Body of pancreas (tissue), 4 donors: ENCODE results near the gene FBXW8. TPM values are rescaled to one million over a fixed set of nuclear protein-coding genes. Genes with fewer than 3 reads are reported as not detected.

Source experiments
- ATAC-seq: fragments of 150-250 bp; one replicate; pipeline ENCODE4 v1.9.1; 2016
- DNase-seq, 4 donors: peaks; one replicate each; pipeline ENCODE4 v3.0.0-alpha.2; 2019
- H3K27ac ChIP-seq, 4 donors: fragments of 200-600 bp; sonication (generic); 1 replicate in 3 of 4; 2 replicates in 1 of 4; pipeline versions ENCODE4 v1.5.1 to v1.6.1; 2016 to 2019; ENCODE audit warnings: mild to moderate bottlenecking in 1 of 4, mixed read lengths in 1 of 4, moderate library complexity in 1 of 4
- H3K27me3 ChIP-seq, 2 donors: fragments of 200-600 bp; sonication (generic); one replicate each; pipeline ENCODE4 v1.6.0; 2016; ENCODE audit warnings: mild to moderate bottlenecking in 1 of 2
- H3K36me3 ChIP-seq, 2 donors: fragments of 200-600 bp; sonication (generic); replicated peaks in 1 of 2; 2 replicates each; pipeline ENCODE4 v1.5.1; 2016; ENCODE audit warnings: low read depth in 2 of 2; ENCODE audit not compliant: insufficient read depth in 1 of 2
- H3K4me1 ChIP-seq: fragments of 200-600 bp; sonication (generic); one replicate; pipeline ENCODE4 v1.6.0; 2016
- H3K4me3 ChIP-seq, 2 donors: fragments of 200-600 bp; sonication (generic); 1 replicate in 1 of 2; 2 replicates in 1 of 2; pipeline ENCODE4 v1.5.1; 2016 to 2019
- H3K9me3 ChIP-seq, 3 donors: fragments of 200-600 bp; sonication (generic); 1 replicate in 2 of 3; 2 replicates in 1 of 3; pipeline ENCODE4 v1.5.1; 2016
- CTCF ChIP-seq, 7 experiments: fragments of 450-650 bp in 4 of 7; fragments of 200-600 bp in 3 of 7; sonication (generic) in 3 of 7; IDR thresholded peaks; one replicate each; pipeline ENCODE4 v1.5.1; 2016 to 2019; ENCODE audit warnings: antibody characterized with exemption in 7 of 7
- POLR2A ChIP-seq, 3 donors: fragments of 450-650 bp; IDR thresholded peaks; one replicate each; pipeline ENCODE4 v1.6.1; 2016; ENCODE audit warnings: antibody characterized with exemption in 3 of 3, mild to moderate bottlenecking in 2 of 3
- WGBS, 2 donors: methylation state at CpG; one replicate each; pipeline ENCODE4 v1.1.5; 2017; 5-methylcytosine and 5-hydroxymethylcytosine counted together
- intact Hi-C: fragments of 100-400 bp; cut with DNase I; formaldehyde crosslinking; loops from one replicate; pipeline ENCODE4 v1.15.1; 2023
- total RNA-seq, 2 donors: library from RNA; depleted of rRNA; stranded (reverse); fragments of >200 nt; gene quantifications; one replicate each; pipeline ENCODE4 v1.1.0, GENCODE V29; 2016

Gene FBXW8
- total RNA-seq, 2 donors from 2014 or later: 12.7 to 35.3 TPM

- WGBS, 2 donors: 90 to 93% methylated on average over 4 of the region's 4 CpGs
- Histone ChIP-seq H3K9me3 (no peaks in the 10 kb centered on the region), H3K27ac (no peak overlapping the region), H3K36me3 (peaks cover 0 to 4% of the 10 kb centered on the region in 2 donors), H3K4me1 (no peaks in the 10 kb centered on the region), H3K4me3 (no peak overlapping the region), H3K27me3 (no peaks in the 10 kb centered on the region)
- DNase-seq (no peak), ATAC-seq (no peak)
- TF ChIP-seq CTCF (IDR thresholded peaks at IDR 0.05): no peak
- TF ChIP-seq POLR2A (IDR thresholded peaks at IDR 0.05): no peak
- intact Hi-C loops: no loop called here
Measured at GRCh38 chr12:116971222-116971621, 60.5 kb downstream of the FBXW8 start.

GRCh38 chr12:116975779-116976393, 65.1 kb downstream of the FBXW8 start:
- no peak for DNase-seq
- TF ChIP-seq CTCF (IDR thresholded peaks at IDR 0.05) (no peak), POLR2A (IDR thresholded peaks at IDR 0.05) (no peak)
- Histone ChIP-seq H3K27me3 (no peaks in the 10 kb centered on the region), H3K27ac (no peak overlapping the region), H3K36me3 (peaks cover 0 to 4% of the 10 kb centered on the region in 2 donors), H3K4me1 (no peaks in the 10 kb centered on the region), H3K4me3 (no peak overlapping the region), H3K9me3 (no peaks in the 10 kb centered on the region)
- ATAC-seq: no peak
- intact Hi-C loops: no loop called here
- 86 to 87% methylated on average over 3 of the region's 3 CpGs for WGBS, 2 donors

DNA sequence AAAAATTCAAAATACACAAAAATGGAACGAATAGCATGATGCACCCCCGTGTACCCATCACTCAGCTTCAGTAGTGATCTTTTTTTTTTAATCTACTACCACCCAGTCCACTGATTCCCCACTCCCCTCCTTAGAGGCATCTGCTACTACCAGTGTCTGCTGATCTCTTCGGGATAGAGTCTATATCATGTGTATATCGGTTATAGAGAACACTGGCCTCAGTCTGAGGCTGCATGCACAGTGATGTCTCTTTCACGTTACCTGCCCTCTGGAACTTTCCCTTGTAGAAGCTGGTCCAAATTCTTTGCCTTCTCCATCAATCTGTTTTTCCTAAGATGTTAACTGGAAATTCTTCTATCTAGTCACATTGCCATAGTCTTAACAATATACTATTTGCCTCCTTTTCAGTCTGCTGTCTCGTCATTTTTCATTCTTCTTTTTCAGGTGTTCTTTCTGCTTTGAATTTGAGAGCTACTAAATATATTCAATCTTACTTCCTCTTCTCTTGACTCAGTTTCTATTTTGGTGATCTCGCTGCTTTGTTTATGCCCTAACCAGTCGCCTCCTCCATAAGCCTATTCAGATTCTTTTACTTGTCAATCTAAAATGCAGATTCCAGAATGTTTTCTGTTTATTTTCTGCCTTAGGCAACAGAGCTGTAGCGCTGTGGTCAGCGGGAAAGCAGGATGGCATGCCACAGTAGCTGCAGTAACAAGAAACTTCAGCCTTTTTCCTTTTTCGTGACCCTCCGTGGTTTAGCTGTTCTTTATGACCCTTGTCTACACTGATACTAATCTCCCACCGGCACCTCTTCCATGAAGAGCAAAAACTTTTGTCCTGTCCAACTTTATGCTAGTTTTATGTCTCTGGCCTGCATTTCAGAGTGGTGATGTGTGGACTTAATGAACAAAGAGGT, 67.0 kb downstream of the FBXW8 start:
- 89% methylated on average over 13 of the region's 13 CpGs for WGBS, 2 donors
- Histone ChIP-seq H3K4me3 (no peak overlapping the region), H3K27me3 (no peaks in the 10 kb centered on the region), H3K4me1 (no peaks in the 10 kb centered on the region), H3K27ac (no peak overlapping the region), H3K36me3 (peaks cover 0 to 3% of the 10 kb centered on the region in 2 donors), H3K9me3 (no peaks in the 10 kb centered on the region)
- no peak for ATAC-seq
- intact Hi-C loops: no loop called here
- TF ChIP-seq POLR2A (IDR thresholded peaks at IDR 0.05): no peak
- no peak for TF ChIP-seq CTCF (IDR thresholded peaks at IDR 0.05)
- no peak for DNase-seq

DNA sequence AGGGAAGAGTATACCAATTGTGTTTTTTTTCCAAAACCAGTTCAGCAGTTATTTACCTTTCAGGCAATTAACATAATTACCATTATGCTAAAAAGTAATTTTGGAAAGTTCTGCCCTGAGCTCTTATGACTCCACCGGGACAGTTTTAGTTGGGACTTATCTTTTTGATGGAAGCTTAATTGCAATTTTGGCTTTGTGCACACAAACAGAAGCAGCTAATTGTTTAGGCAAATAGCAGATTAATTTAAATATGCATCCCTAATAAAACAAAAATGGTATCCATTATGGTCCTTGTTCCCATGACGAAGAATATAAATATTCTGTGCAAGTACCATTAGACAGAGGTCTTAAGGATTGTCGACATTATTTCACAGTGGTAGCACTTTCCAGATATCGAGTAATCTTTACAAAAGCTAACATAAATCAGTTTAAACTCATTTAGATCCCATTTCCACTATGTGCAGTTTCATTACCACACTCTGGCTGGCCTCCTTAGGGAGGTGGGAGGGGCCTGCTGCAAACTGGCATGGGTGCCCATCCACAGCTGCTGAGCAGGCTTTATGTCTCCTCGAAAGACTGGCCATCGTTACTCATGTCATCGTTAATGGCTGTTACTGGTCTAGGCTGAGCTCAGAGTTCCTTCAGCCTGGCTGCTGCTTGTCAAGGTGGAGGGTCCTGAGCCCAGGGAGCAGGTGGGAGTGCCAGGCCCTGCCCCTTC, 68.2 kb downstream of the FBXW8 start:
- no peak for DNase-seq
- intact Hi-C loops: no loop called here
- Histone ChIP-seq H3K27ac (no peak overlapping the region), H3K4me1 (no peaks in the 10 kb centered on the region), H3K4me3 (no peak overlapping the region), H3K27me3 (no peaks in the 10 kb centered on the region), H3K9me3 (no peaks in the 10 kb centered on the region), H3K36me3 (no peaks in the 10 kb centered on the region)
- 88% methylated on average over 7 of the region's 7 CpGs for WGBS, 2 donors
- ATAC-seq: no peak
- TF ChIP-seq POLR2A (IDR thresholded peaks at IDR 0.05): no peak
- TF ChIP-seq CTCF (IDR thresholded peaks at IDR 0.05): no peak
